Activated B cell treated with CpG ODN at 0.5 μM for 24 hours (primary cell): ENCODE data around the gene OR9G4. TPM values are rescaled to one million over a fixed set of nuclear protein-coding genes. Genes with fewer than 3 reads are reported as not detected.

Experiments
- ATAC-seq: fragments of 200-7000 bp; cut with Tn5 transposase; one replicate; pipeline ENCODE4 v1.10.0; 2021; ENCODE audit warnings: low read depth, mild to moderate bottlenecking, moderate library complexity
- CTCF ChIA-PET: fragments of 350-600 bp; sonication (Branson Sonifier 250); formaldehyde crosslinking; loops from one replicate; lab custom pipeline; 2021; ENCODE audit warnings: antibody characterized with exemption; lab: Charles Lee
- POLR2A ChIA-PET: fragments of 350-600 bp; sonication (Branson Sonifier 250); formaldehyde crosslinking; loops from one replicate; lab custom pipeline; 2021; ENCODE audit warnings: antibody characterized with exemption; lab: Charles Lee
- DNase-seq: peaks from one replicate; pipeline ENCODE4 v3.0.0; 2022
- H3K27ac Mint-ChIP-seq: one replicate; pipeline ENCODE4 v1.8.0; 2020; ENCODE audit warnings: mixed read lengths
- H3K27me3 Mint-ChIP-seq: one replicate; pipeline ENCODE4 v1.8.0; 2021; ENCODE audit warnings: mixed read lengths
- H3K36me3 Mint-ChIP-seq: one replicate; pipeline ENCODE4 v1.8.0; 2021; ENCODE audit warnings: low read depth, mixed read lengths
- H3K4me1 Mint-ChIP-seq: one replicate; pipeline ENCODE4 v1.8.0; 2021; ENCODE audit warnings: mixed read lengths
- H3K4me3 Mint-ChIP-seq: one replicate; pipeline ENCODE4 v1.8.0; 2020; ENCODE audit warnings: mild to moderate bottlenecking, mixed read lengths
- H3K9me3 Mint-ChIP-seq: one replicate; pipeline ENCODE4 v1.8.0; 2020; ENCODE audit warnings: mixed read lengths
- CTCF ChIP-seq: fragments of 200-600 bp; IDR thresholded peaks from one replicate; pipeline ENCODE4 v1.8.0; 2022; ENCODE audit warnings: antibody characterized with exemption, mild to moderate bottlenecking
- intact Hi-C: fragments of 100-400 bp; cut with micrococcal nuclease; formaldehyde crosslinking; loops from one replicate; pipeline ENCODE4 v1.15.1; 2024
- total RNA-seq: library from RNA; stranded (reverse); gene quantifications from 2 replicates; pipeline ENCODE4 v1.2.3, GENCODE V29; 2022

The OR9G4 gene
- total RNA-seq, 1 donor from 2014 or later, result not detected

- ATAC-seq (no peak), DNase-seq (no peak)
- intact Hi-C loops, result no loop called here
- no peaks in the 10 kb centered on the region for H3K27me3 Mint-ChIP-seq
- TF ChIP-seq CTCF, result no peak
- H3K36me3 Mint-ChIP-seq, result no peaks in the 10 kb centered on the region
- no peaks in the 10 kb centered on the region for H3K4me1 Mint-ChIP-seq
- CTCF ChIA-PET, result no interaction called here
- POLR2A ChIA-PET, result no interaction called here
- H3K27ac Mint-ChIP-seq, result no peak overlapping the region
- H3K9me3 Mint-ChIP-seq, result no peaks in the 10 kb centered on the region
- no peak overlapping the region for H3K4me3 Mint-ChIP-seq
Observed at GRCh38 chr11:56700242-56700913, 48.1 kb downstream of the OR9G4 start.

DNA sequence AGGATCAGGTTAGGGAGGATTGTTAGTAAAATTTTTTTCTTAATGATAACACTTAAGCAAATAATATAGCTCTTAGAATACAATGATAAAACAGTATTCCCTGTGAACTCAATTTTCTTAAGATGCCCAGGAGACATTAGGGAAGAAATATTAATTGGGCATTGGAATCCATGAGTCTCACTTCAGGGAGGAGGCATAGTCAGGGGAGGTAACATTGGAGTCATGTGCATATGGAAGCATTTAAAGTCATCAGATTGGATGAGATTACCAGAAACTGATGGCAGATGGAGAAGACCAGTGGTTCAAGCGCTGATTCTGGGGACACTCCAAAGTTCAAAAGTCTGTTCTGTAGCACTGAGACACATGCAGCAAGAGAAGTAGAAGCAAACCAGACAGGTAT, 49.7 kb downstream of the OR9G4 start, which contains the start of gene OR9G1:
TSS of gene OR9G1 (plus strand) at position 301 of the 400 bp plus-strand sequence. CDS start 1,293 bp downstream, outside the sequence.
- Mint-ChIP-seq H3K36me3 (no peaks in the 10 kb centered on the region), H3K4me3 (no peak within 1 kb of the TSS), H3K9me3 (no peaks in the 10 kb centered on the region), H3K27ac (no peak within 1 kb of the TSS), H3K27me3 (no peaks in the 10 kb centered on the region), H3K4me1 (no peaks in the 10 kb centered on the region)
- no peak for DNase-seq
- no peak for ATAC-seq
- TF ChIP-seq CTCF, result no peak
- intact Hi-C loops, result no loop called here
- CTCF ChIA-PET, result no interaction called here
- POLR2A ChIA-PET, result no interaction called here

DNA sequence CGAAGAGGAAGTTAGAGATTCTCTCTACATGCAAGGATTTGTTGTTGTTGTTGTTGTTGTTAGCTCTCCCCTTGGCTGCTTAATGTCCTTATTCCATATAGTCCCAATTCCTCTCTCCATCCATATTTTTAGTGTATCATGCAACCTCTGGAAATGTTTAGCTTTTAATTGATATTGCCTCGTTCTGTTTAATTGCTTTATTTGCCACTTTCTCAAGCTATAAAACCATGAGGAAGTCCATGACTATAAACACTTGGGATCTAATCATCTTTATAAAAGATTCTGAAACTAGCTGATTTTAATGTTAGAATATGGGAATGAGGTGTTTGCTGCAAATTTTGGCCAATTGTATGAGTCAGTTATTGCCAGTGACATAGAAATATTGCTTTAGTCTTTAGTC, 55.1 kb downstream of the OR9G4 start:
- Mint-ChIP-seq H3K27me3 (no peaks in the 10 kb centered on the region), H3K36me3 (no peaks in the 10 kb centered on the region), H3K4me1 (no peaks in the 10 kb centered on the region), H3K4me3 (no peak overlapping the region), H3K9me3 (no peaks in the 10 kb centered on the region), H3K27ac (no peak overlapping the region)
- ChIA-PET POLR2A (no interaction called here), CTCF (no interaction called here)
- DNase-seq (no peak), ATAC-seq (no peak)
- intact Hi-C loops, result no loop called here
- no peak for TF ChIP-seq CTCF

Other genes with a start within 250 kb of the OR9G4 start
- gene OR5M11, start 205.4 kb downstream of the OR9G4 start, total RNA-seq, result not detected in 2 replicates
- not detected in 2 replicates for gene OR5M10, start 171.0 kb downstream of the OR9G4 start, total RNA-seq
- gene OR5M1, start 133.8 kb downstream of the OR9G4 start, total RNA-seq, result not detected in 2 replicates
- gene OR5AP2, start 106.3 kb downstream of the OR9G4 start, total RNA-seq, result not detected in 2 replicates
- not detected in 2 replicates for gene OR5AR1, start 85.0 kb downstream of the OR9G4 start, total RNA-seq
- not detected in 2 replicates for gene OR9G1, start 49.6 kb downstream of the OR9G4 start, total RNA-seq
- not detected in 2 replicates for gene OR5AK2, start 240.2 kb upstream of the OR9G4 start, total RNA-seq